Measurements from ENCODE around the gene HDAC10.

Gene HDAC10

DNA sequence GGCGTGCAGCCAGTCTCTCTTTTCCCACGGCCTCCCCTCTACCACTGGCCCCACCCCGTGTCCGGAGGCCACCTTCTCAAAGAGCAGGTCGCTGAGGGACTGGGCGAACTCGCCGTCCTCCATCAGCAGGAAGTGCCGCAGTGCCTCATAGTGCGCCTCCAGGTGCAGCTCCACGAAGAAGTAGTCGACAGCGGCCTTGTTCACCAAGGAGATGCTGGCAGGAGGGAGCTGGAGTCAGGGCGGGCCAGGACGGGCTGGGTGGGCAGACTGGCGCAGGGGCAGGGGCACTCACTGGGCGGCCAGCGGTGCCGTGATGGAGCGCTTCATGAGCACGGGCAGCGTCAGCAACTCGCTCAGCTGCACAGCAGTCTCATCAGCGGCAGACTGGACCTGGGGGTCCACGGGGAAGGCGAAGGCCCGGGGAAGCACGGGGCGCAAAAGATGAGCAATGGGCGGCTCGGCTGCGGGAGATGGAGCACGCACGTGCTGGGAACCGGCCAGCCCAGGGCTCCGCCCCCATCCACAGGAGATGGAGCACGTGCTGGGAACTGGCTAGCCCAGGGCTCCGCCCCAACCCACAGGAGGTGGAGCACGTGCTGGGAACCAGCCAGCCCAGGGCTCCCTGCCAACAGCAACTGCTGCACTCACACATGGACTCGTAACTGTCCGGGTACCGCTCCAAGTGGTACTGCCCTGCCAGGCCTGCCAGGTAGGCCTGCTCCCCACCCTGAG lies 31.9 kb downstream of the HDAC10 start:
- DNase-seq (ENCODE audit: low read depth), result peak; percentile 80
- TF ChIP-seq, protein P1, sequence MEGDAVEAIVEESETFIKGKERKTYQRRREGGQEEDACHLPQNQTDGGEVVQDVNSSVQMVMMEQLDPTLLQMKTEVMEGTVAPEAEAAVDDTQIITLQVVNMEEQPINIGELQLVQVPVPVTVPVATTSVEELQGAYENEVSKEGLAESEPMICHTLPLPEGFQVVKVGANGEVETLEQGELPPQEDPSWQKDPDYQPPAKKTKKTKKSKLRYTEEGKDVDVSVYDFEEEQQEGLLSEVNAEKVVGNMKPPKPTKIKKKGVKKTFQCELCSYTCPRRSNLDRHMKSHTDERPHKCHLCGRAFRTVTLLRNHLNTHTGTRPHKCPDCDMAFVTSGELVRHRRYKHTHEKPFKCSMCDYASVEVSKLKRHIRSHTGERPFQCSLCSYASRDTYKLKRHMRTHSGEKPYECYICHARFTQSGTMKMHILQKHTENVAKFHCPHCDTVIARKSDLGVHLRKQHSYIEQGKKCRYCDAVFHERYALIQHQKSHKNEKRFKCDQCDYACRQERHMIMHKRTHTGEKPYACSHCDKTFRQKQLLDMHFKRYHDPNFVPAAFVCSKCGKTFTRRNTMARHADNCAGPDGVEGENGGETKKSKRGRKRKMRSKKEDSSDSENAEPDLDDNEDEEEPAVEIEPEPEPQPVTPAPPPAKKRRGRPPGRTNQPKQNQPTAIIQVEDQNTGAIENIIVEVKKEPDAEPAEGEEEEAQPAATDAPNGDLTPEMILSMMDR (IDR thresholded peaks at IDR 0.05; ENCODE audit: insufficient read depth, low read depth, low read length, missing control alignments), result no peak
- no peak overlapping the region for H3K4me3 ChIP-seq (ENCODE audit: low read length)

DNA sequence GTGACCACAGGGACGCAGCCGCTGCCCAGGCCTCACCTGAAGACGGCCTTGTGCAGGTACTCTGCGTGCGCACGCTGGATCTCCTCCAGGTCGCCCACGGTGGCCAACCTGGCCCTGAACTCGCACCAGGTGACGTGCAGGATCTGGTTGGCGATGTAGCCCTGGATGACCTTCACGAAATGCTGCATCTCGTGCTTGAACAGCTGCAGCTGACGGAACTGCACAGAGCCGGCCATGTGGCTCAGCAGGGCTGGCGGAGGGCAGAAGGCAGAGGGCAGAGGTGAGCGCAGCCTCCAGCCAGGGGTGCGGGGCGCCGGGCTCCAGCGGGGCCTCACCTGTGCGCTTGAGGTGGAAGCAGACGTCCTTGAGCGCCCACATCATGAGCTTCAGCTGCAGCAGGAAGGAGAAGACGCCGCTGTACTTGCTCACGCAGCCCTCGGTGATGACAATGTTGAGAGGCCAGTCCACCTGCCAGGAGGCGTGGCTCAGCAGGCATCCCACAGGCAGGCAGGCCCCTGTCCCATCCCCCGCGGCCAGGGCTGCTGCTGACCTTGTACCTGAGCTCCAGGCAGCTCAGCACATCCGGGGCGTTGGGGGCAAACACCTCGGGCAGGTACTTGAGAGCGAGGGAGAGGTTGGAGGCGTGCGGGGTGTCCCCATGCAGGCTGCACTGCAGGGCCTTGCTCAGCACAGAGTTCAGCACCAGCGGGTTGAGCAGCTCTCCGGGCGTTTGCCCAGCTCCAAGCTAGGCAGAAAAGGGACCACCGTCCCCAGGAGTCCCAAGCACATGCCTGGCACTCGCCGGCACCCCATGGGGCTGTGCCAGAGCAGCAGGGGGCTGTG lies 32.7 kb downstream of the HDAC10 start:
- no peak overlapping the region for H3K4me3 ChIP-seq (ENCODE audit: low read length)
- TF ChIP-seq, protein P1 (IDR thresholded peaks at IDR 0.05; ENCODE audit: insufficient read depth, low read depth, low read length, missing control alignments), result no peak
- DNase-seq (ENCODE audit: low read depth), result peak; percentile 42

DNA sequence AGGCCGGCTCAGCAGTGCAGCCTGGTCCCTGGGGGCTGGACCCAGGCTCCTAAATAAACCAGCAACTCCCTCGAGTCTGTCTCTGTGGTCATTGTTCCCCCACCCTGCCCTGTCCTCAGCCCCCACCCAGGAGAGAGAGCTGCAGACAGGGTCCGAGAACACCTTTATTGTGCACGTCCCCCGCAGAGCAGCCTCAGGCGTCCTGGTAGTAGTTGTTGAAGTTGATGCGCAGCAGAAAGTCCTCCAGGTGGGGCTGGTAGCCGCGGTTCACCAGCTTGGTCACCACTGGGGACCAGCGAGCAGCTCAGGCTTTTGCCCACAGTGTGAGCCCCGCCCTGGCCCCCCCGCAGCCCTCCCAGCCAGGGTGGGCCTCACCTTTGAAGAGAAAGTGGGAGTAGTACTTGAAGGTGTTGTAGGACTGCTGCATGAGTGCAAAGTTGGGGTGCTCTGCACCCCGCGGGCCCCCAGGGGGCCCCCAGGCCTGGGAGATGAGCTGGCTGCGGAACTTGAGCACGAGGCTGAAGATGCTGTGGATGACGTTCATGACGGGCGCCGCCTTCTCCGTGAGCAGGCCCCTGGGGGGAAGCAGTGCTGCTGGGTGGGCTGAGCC lies 33.4 kb downstream of the HDAC10 start:
- DNase-seq (ENCODE audit: low read depth), result no peak
- TF ChIP-seq, protein P1 (IDR thresholded peaks at IDR 0.05; ENCODE audit: insufficient read depth, low read depth, low read length, missing control alignments), result no peak
- H3K4me3 ChIP-seq (ENCODE audit: low read length), result no peak overlapping the region

DNA sequence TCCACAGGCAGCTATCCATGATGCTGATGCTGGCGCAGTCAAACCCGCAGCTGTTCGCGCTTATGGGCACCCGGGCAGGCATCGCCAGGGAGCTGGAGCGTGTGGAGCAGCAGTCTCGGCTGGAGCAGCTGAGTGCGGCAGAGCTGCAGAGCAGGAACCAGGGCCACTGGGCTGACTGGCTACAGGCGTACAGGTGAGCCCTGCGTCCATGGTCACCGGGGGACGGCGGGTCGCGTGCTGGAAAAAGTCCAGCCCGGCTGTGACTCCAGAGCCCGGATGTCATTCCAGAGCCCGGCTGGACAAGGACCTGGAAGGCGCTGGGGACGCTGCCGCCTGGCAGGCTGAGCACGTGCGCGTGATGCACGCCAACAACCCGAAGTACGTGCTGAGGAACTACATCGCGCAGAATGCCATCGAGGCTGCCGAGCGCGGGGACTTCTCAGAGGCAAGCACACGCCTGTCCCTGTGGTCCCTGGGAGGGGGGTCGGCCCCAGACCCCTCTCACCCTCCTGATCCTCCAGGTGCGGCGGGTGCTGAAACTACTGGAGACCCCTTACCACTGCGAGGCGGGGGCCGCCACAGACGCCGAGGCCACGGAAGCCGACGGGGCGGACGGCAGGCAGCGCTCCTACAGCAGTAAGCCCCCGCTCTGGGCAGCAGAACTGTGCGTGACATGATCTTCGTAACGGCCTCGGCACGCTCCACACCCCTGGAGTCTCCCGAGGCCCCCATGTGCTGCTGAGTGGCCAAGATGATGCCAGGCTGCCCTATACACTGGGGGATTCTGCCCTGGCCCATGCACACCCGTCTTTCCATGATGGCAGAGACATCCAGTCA lies 34.2 kb downstream of the HDAC10 start:
- no peak overlapping the region for H3K4me3 ChIP-seq (ENCODE audit: low read length)
- DNase-seq (ENCODE audit: low read depth), result no peak
- TF ChIP-seq, protein P1 (IDR thresholded peaks at IDR 0.05; ENCODE audit: insufficient read depth, low read depth, low read length, missing control alignments), result no peak

DNA sequence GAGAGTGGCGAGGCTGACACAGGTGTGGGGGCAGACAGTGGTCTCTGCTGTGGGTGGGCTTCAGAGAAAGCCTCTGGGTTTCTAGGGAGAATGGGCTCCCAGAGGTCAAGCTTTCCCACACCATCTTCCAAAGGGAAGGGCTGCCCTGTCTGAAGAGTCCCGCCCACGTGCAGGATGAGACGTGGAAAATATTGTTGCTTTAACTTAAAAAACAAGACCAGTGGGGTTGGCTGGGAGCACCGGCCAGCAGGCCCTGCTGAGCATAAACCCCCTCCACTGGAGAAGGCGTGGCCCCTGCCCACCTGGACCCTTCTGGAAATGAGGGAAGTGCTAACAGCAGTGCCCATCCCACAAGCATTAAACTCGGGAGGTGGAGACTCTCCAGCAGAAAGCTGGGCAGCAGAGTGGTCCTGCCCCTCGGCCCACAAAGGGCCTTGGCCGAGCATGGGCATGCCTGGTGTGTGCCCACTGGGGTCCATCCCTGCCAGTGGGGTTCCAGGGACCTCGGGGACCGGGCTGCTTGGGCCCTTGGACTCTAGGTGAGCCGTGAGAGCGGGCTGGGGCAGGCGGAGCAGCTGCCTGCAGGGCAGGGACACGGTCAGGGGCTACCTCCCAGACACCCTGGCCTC lies 34.9 kb downstream of the HDAC10 start:
- no peak for DNase-seq (ENCODE audit: low read depth)
- TF ChIP-seq, protein P1 (IDR thresholded peaks at IDR 0.05; ENCODE audit: insufficient read depth, low read depth, low read length, missing control alignments), result no peak
- H3K4me3 ChIP-seq (ENCODE audit: low read length), result no peak overlapping the region
